Hepatic stellate cell (primary cell): ENCODE results near the gene WDR20.

Experiments used
- DNase-seq: peaks from one replicate; pipeline ENCODE4 v3.0.0; 2011; ENCODE audit warnings: low spot score

WDR20 gene

GRCh38 chr14:102197317-102197853 is 57.7 kb downstream of the WDR20 start:
- DNase-seq, result no peak

- DNase-seq, result no peak
These were observed 61.1 kb downstream of the WDR20 start for GRCh38 chr14:102200690-102201352.

GRCh38 chr14:102201353-102201738 is 61.6 kb downstream of the WDR20 start:
- no peak for DNase-seq

GRCh38 chr14:102201776-102202175 is 62.1 kb downstream of the WDR20 start:
- DNase-seq, result no peak

- no peak for DNase-seq
These were observed 63.2 kb downstream of the WDR20 start for GRCh38 chr14:102202944-102203343.

- DNase-seq, result no peak
These were observed 63.7 kb downstream of the WDR20 start for GRCh38 chr14:102203382-102203781.

- no peak for DNase-seq
These were observed 65.9 kb downstream of the WDR20 start for GRCh38 chr14:102205560-102205959.

- DNase-seq, result no peak
These were observed 67.2 kb downstream of the WDR20 start for GRCh38 chr14:102206918-102207317.

GRCh38 chr14:102207831-102208365 is 68.2 kb downstream of the WDR20 start:
- no peak for DNase-seq

GRCh38 chr14:102208741-102209140 is 69.0 kb downstream of the WDR20 start:
- DNase-seq, result no peak

- peak; percentile 67 for DNase-seq
These were observed 69.7 kb downstream of the WDR20 start for GRCh38 chr14:102209224-102209966.

GRCh38 chr14:102210421-102211042 is 70.8 kb downstream of the WDR20 start:
- no peak for DNase-seq

GRCh38 chr14:102211240-102211639 is 71.5 kb downstream of the WDR20 start:
- no peak for DNase-seq

- DNase-seq, result no peak
These were observed 72.7 kb downstream of the WDR20 start for GRCh38 chr14:102212356-102212755.

- no peak for DNase-seq
These were observed 73.1 kb downstream of the WDR20 start for GRCh38 chr14:102212845-102213244.

- DNase-seq, result no peak
These were observed 73.8 kb downstream of the WDR20 start for GRCh38 chr14:102213470-102213869.

- DNase-seq, result no peak
These were observed 74.4 kb downstream of the WDR20 start for GRCh38 chr14:102213984-102214658.

GRCh38 chr14:102215071-102215470 is 75.4 kb downstream of the WDR20 start:
- peak; percentile 60 for DNase-seq

- DNase-seq, result no peak
These were observed 76.0 kb downstream of the WDR20 start for GRCh38 chr14:102215576-102216250.

GRCh38 chr14:102217399-102217798 is 77.7 kb downstream of the WDR20 start:
- no peak for DNase-seq

GRCh38 chr14:102217987-102218421 is 78.3 kb downstream of the WDR20 start:
- DNase-seq, result no peak
